Prostate gland (tissue), 2 donors: ENCODE data around the gene ANKRD35. TPM values are rescaled to one million over a fixed set of nuclear protein-coding genes. Genes with fewer than 3 reads are reported as not detected.

ENCODE experiments used
- DNase-seq: peaks from one replicate; pipeline ENCODE4 v3.0.0-alpha.2; 2019; ENCODE audit warnings: low spot score
- H3K27ac ChIP-seq, 2 donors: fragments of 200-600 bp; sonication (generic); 2 replicates each; pipeline ENCODE4 v1.5.1; 2017 to 2019
- H3K27me3 ChIP-seq: fragments of 200-600 bp; sonication (generic); replicated peaks from 2 replicates; pipeline ENCODE4 v1.5.1; 2019; ENCODE audit not compliant: insufficient read depth
- H3K36me3 ChIP-seq, 2 donors: fragments of 200-600 bp; sonication (generic); 1 replicate in 1 of 2; 2 replicates in 1 of 2; pipeline versions ENCODE4 v1.5.1 to v1.8.1; 2017 to 2019
- H3K4me1 ChIP-seq: fragments of 200-600 bp; sonication (generic); replicated peaks from 2 replicates; pipeline ENCODE4 v1.5.1; 2019
- H3K4me3 ChIP-seq, 2 donors: fragments of 200-600 bp; sonication (generic); 2 replicates each; pipeline ENCODE4 v1.5.1; 2017 to 2019
- H3K9me3 ChIP-seq: fragments of 200-600 bp; sonication (generic); 2 replicates; pipeline ENCODE4 v1.5.1; 2017
- CTCF ChIP-seq, 4 experiments: fragments of 200-600 bp in 2 of 4; fragments of 450-650 bp in 2 of 4; sonication (generic) in 2 of 4; IDR thresholded peaks; 1 replicate in 3 of 4; 2 replicates in 1 of 4; pipeline ENCODE4 v1.5.1; 2016 to 2019; ENCODE audit warnings: antibody characterized with exemption in 4 of 4, mild to moderate bottlenecking in 2 of 4, moderate library complexity in 2 of 4
- POLR2A ChIP-seq: fragments of 450-650 bp; IDR thresholded peaks from one replicate; pipeline ENCODE4 v1.6.1; 2016; ENCODE audit warnings: antibody characterized with exemption, mild to moderate bottlenecking
- POLR2AphosphoS5 ChIP-seq: sonication (generic); formaldehyde crosslinking; IDR thresholded peaks from one replicate; pipeline ENCODE4 v1.6.1; 2017; ENCODE audit warnings: antibody characterized with exemption
- WGBS: methylation state at CpG from one replicate; pipeline ENCODE4 v1.1.5; 2018; 5-methylcytosine and 5-hydroxymethylcytosine counted together
- intact Hi-C: fragments of 100-400 bp; cut with DNase I; formaldehyde crosslinking; loops from one replicate; pipeline ENCODE4 v1.14.2; 2022
- total RNA-seq, 2 donors: library from RNA; depleted of rRNA; stranded (reverse); fragments of >200 nt; gene quantifications; one replicate each; pipeline ENCODE4 v1.1.0, GENCODE V29; 2016

Gene ANKRD35
- total RNA-seq, 2 donors from 2014 or later = 6.6 to 7.5 TPM

GRCh38 chr1:145898756-145899155 lies 13.1 kb upstream of the ANKRD35 start:
- intact Hi-C loops = no loop called here
- no peaks in the 10 kb centered on the region for H3K4me1 ChIP-seq
- H3K9me3 ChIP-seq = no peaks in the 10 kb centered on the region
- DNase-seq = no peak
- no peak for TF ChIP-seq CTCF (IDR thresholded peaks at IDR 0.05)
- no peak for TF ChIP-seq POLR2A
- TF ChIP-seq POLR2AphosphoS5 = no peak
- WGBS = 84% methylated on average over 5 of the region's 5 CpGs
- no peak overlapping the region for H3K4me3 ChIP-seq
- H3K36me3 ChIP-seq = no peaks in the 10 kb centered on the region
- H3K27me3 ChIP-seq = no peaks in the 10 kb centered on the region
- H3K27ac ChIP-seq = no peak overlapping the region

GRCh38 chr1:145897969-145898368 lies 12.3 kb upstream of the ANKRD35 start:
- 96% methylated on average over 1 of the region's 1 CpG for WGBS
- Histone ChIP-seq H3K27ac (no peak overlapping the region), H3K4me1 (peaks cover 3% of the 10 kb centered on the region), H3K27me3 (no peaks in the 10 kb centered on the region), H3K4me3 (no peak overlapping the region), H3K9me3 (no peaks in the 10 kb centered on the region), H3K36me3 (no peaks in the 10 kb centered on the region)
- no peak for TF ChIP-seq POLR2AphosphoS5
- no peak for TF ChIP-seq CTCF (IDR thresholded peaks at IDR 0.05)
- TF ChIP-seq POLR2A = no peak
- intact Hi-C loops = no loop called here
- DNase-seq = no peak

GRCh38 chr1:145895471-145895870 lies 9.8 kb upstream of the ANKRD35 start:
- H3K27me3 ChIP-seq = no peaks in the 10 kb centered on the region
- H3K4me1 ChIP-seq = peaks cover 14% of the 10 kb centered on the region
- intact Hi-C loops = no loop called here
- TF ChIP-seq POLR2AphosphoS5 (no peak), CTCF (IDR thresholded peaks at IDR 0.05) (no peak), POLR2A (no peak)
- H3K36me3 ChIP-seq = no peaks in the 10 kb centered on the region
- H3K9me3 ChIP-seq = no peaks in the 10 kb centered on the region
- DNase-seq = no peak
- WGBS = 100% methylated on average over 1 of the region's 1 CpG
- H3K4me3 ChIP-seq = no peak overlapping the region
- no peak overlapping the region for H3K27ac ChIP-seq

GRCh38 chr1:145893306-145894055 lies 7.8 kb upstream of the ANKRD35 start:
- DNase-seq = no peak
- 87% methylated on average over 7 of the region's 7 CpGs for WGBS
- Histone ChIP-seq H3K4me1 (peaks cover 18% of the 10 kb centered on the region), H3K27ac (peak overlapping the region; percentile 97 to 98), H3K9me3 (no peaks in the 10 kb centered on the region), H3K36me3 (no peaks in the 10 kb centered on the region), H3K4me3 (no peak overlapping the region), H3K27me3 (no peaks in the 10 kb centered on the region)
- TF ChIP-seq CTCF (IDR thresholded peaks at IDR 0.05) (no peak), POLR2A (no peak), POLR2AphosphoS5 (no peak)
- intact Hi-C loops = loop anchor here (5.0 kb wide), 1 partner anchor 124 kb away; no protein-coding TSS in a partner anchor
